DND-41 (cell line): ENCODE results near the gene RANBP2.
"Not testable (repeated sequence)": the region's sequence is repeated elsewhere in the genome, so short reads cannot be mapped to it uniquely, and the experiment has no call there.

Source experiments
- EZH2 ChIP-seq: IDR thresholded peaks from 3 replicates; pipeline ENCODE4 v1.6.1; 2012; ENCODE audit warnings: borderline replicate concordance, low read depth, mild to moderate bottlenecking, moderate library complexity, low read length, inconsistent platforms; ENCODE audit not compliant: severe bottlenecking
- TF ChIP-seq, protein P1 (sequence below): IDR thresholded peaks from 2 replicates; pipeline ENCODE4 v1.5.1; 2012; ENCODE audit warnings: borderline replicate concordance, low read length, moderate library complexity, mild to moderate bottlenecking; ENCODE audit not compliant: poor library complexity, severe bottlenecking; ENCODE audit errors: extremely low read depth

DNA sequence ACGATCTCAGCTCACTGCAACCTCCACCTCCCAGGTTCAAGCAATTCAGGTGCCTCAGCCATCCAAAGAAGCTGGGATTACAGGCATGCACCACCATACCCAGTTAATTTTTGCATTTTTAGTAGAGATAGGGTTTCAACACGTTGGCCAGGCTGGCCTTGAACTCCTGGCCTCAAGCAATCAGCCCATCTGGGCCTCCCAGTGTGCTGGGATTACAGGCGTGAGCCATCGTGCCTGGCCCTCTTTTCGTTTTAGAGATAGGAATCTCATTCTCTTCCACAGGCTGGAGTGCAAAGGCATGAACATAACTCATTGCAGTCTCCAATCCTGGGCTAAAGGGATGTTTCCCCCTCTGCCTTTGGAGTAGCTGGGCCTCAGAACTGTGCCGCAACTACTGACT lies 2.3 kb upstream of the RANBP2 start:
- TF ChIP-seq, protein P1, sequence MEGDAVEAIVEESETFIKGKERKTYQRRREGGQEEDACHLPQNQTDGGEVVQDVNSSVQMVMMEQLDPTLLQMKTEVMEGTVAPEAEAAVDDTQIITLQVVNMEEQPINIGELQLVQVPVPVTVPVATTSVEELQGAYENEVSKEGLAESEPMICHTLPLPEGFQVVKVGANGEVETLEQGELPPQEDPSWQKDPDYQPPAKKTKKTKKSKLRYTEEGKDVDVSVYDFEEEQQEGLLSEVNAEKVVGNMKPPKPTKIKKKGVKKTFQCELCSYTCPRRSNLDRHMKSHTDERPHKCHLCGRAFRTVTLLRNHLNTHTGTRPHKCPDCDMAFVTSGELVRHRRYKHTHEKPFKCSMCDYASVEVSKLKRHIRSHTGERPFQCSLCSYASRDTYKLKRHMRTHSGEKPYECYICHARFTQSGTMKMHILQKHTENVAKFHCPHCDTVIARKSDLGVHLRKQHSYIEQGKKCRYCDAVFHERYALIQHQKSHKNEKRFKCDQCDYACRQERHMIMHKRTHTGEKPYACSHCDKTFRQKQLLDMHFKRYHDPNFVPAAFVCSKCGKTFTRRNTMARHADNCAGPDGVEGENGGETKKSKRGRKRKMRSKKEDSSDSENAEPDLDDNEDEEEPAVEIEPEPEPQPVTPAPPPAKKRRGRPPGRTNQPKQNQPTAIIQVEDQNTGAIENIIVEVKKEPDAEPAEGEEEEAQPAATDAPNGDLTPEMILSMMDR = not testable (repeated sequence)
- TF ChIP-seq EZH2 = not testable (repeated sequence)
